IPS-20b (cell line): ENCODE results near the gene C16orf54.
"Not testable (repeated sequence)": the region's sequence is repeated elsewhere in the genome, so short reads cannot be mapped to it uniquely, and the experiment has no call there.

ENCODE experiments used
- H3K27ac ChIP-seq: one replicate; pipeline ENCODE4 v1.5.1; 2013; ENCODE audit warnings: low read length
- H3K27me3 ChIP-seq: 2 replicates; pipeline ENCODE4 v1.6.1; 2013; ENCODE audit warnings: mild to moderate bottlenecking, low read length, inconsistent platforms; ENCODE audit not compliant: insufficient read depth
- H3K36me3 ChIP-seq: 2 replicates; pipeline ENCODE4 v1.6.1; 2013; ENCODE audit warnings: low read depth, mild to moderate bottlenecking, inconsistent platforms, low read length, moderate library complexity; ENCODE audit not compliant: insufficient read depth
- H3K4me1 ChIP-seq: 2 replicates; pipeline ENCODE4 v1.6.1; 2013; ENCODE audit warnings: mild to moderate bottlenecking, control low read depth, inconsistent platforms, low read length, moderate library complexity; ENCODE audit not compliant: insufficient read depth
- H3K4me3 ChIP-seq: 2 replicates; pipeline ENCODE4 v1.5.1; 2013; ENCODE audit warnings: mild to moderate bottlenecking, low read length, inconsistent platforms
- H3K9ac ChIP-seq: 2 replicates; pipeline ENCODE4 v1.6.1; 2013; ENCODE audit warnings: low read depth, mild to moderate bottlenecking, inconsistent platforms, low read length, moderate library complexity
- H3K9me3 ChIP-seq: 2 replicates; pipeline ENCODE4 v1.6.1; 2013; ENCODE audit warnings: mild to moderate bottlenecking, low read depth, low read length, inconsistent platforms; ENCODE audit not compliant: insufficient read depth

C16orf54 gene

DNA sequence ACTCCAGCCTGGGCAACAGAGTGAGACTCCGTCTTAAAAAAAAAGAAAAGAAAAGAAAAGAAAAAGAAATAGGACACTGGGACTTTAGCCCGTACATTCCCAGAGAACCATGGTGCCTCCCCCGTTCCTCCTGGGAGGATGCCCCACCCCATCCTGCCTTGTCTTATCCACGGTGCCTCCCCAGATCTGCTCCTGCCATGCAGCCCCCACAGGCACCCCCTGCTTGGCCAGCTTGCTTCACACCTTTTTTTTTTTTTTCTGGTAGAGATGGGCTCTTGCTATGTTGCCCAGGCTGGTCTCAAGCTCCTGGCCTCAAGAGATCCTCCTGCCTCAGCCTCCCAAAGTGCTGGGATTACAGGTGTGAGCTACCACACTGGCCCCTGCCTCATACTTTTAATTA lies 728 bp upstream of the C16orf54 start:
- H3K9ac ChIP-seq, result not testable (repeated sequence)

DNA sequence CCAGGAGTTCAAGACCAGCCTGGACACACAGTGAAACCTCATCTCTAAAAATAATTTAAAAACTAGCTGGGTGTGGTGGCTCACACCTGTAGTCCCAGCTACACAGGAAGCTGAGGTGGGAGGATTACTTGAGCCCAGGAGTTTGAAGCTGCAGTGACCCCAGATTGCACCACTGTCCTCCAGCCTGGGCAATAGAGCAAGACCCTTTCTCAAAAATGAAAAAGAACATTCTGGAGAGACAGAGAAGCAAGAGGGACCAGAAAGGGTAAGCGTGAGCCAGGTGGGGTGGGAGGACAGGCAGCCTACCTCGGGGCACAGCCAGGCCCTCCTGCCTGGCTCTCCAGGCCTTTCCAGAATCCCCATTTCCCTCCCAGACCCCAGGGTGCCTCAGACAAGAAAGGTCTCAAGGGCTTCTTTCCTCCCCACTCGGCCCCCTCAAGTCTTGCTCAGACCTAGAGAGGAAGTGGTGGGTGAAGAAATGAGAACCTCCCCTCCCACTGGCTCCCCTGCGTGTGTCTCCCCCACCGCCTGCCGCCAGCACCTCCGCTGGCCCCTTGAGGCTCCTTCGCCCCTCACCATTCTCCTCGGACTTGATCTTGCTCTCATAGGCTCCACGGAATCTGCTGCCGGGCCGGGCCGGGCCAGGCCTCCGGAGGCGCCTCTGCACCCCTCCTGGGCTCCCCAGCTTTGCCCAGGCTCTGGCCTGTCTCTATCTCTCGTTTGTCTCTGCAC lies 503 bp downstream of the C16orf54 start:
- no peak overlapping the region for H3K9ac ChIP-seq
- H3K4me3 ChIP-seq, result no peak overlapping the region
- no peaks in the 10 kb centered on the region for H3K27me3 ChIP-seq
- H3K27ac ChIP-seq, result no peak overlapping the region
- no peaks in the 10 kb centered on the region for H3K9me3 ChIP-seq
- H3K36me3 ChIP-seq, result 0 out of 2 replicates have a peak, but pooled peaks cover under 1% of the 10 kb centered on the region
- H3K4me1 ChIP-seq, result no peaks in the 10 kb centered on the region

More for the DNA sequence above, 728 bp upstream of the C16orf54 start:
- not testable (repeated sequence) for H3K9me3 ChIP-seq, H3K27me3 ChIP-seq, H3K36me3 ChIP-seq, H3K4me3 ChIP-seq, H3K27ac ChIP-seq, H3K4me1 ChIP-seq

GRCh38 chr16:29744541-29745101 lies 1.2 kb downstream of the C16orf54 start:
- Histone ChIP-seq H3K4me1 (no peaks in the 10 kb centered on the region), H3K9ac (no peak overlapping the region), H3K27me3 (no peaks in the 10 kb centered on the region), H3K4me3 (no peak overlapping the region), H3K9me3 (no peaks in the 10 kb centered on the region), H3K27ac (no peak overlapping the region), H3K36me3 (peaks cover 7% of the 10 kb centered on the region; the same call in 1 of the 2 replicates)

- H3K4me3 ChIP-seq, result no peak overlapping the region
- H3K27me3 ChIP-seq, result no peaks in the 10 kb centered on the region
- H3K9ac ChIP-seq, result no peak overlapping the region
- peaks cover 10% of the 10 kb centered on the region; the same call in 1 of the 2 replicates for H3K36me3 ChIP-seq
- no peak overlapping the region for H3K27ac ChIP-seq
- H3K4me1 ChIP-seq, result no peaks in the 10 kb centered on the region
- no peaks in the 10 kb centered on the region for H3K9me3 ChIP-seq
Measured at GRCh38 chr16:29743827-29744531, 1.8 kb downstream of the C16orf54 start.

- Histone ChIP-seq H3K4me3 (no peak overlapping the region), H3K9ac (no peak overlapping the region), H3K27ac (no peak overlapping the region), H3K36me3 (peaks cover 15% of the 10 kb centered on the region; the same call in 1 of the 2 replicates), H3K9me3 (no peaks in the 10 kb centered on the region), H3K27me3 (no peaks in the 10 kb centered on the region), H3K4me1 (no peaks in the 10 kb centered on the region)
Measured at GRCh38 chr16:29743475-29743826, 2.3 kb downstream of the C16orf54 start.

DNA sequence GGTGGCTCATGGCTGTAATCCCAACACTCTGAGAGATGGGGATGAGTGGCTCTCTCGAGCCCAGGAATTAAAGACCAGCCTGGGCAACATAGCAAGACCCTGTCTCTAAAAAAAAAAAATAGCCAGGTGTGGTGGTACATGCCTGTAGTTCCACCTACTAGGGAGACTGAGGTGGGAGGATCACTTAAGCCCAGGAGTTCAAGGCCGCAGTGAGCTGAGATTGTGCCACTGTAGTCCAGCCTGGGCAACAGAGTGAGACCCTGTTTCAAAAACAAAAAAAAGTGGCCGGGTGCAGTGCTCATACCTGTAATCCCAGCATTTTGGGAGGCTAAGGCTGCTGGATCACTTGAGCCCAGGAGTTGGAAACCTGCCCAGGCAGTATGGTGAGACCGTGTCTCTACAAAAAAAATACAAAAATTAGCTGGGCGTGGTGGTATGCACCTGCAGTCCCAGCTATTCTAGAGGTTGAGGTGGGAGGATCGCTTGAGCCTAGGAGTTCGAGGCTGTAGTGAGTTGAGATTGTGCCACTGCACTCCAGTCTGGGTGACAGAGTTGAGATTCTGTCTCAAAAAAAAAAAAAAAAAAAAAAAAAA lies 3.0 kb downstream of the C16orf54 start:
- no peaks in the 10 kb centered on the region for H3K4me1 ChIP-seq
- H3K27ac ChIP-seq, result no peak overlapping the region

GRCh38 chr16:29740630-29741015 lies 5.2 kb downstream of the C16orf54 start:
- not testable (repeated sequence) for H3K9ac ChIP-seq, H3K9me3 ChIP-seq, H3K27ac ChIP-seq, H3K4me3 ChIP-seq, H3K4me1 ChIP-seq, H3K27me3 ChIP-seq
- H3K36me3 ChIP-seq, result peaks cover 40% of the 10 kb centered on the region

More for the DNA sequence above, 3.0 kb downstream of the C16orf54 start:
- H3K9ac ChIP-seq, result no peak overlapping the region
- H3K9me3 ChIP-seq, result no peaks in the 10 kb centered on the region
- H3K36me3 ChIP-seq, result peaks cover 22% of the 10 kb centered on the region
- H3K4me3 ChIP-seq, result no peak overlapping the region
- no peaks in the 10 kb centered on the region for H3K27me3 ChIP-seq

GRCh38 chr16:29739927-29740629 lies 5.7 kb downstream of the C16orf54 start:
- H3K4me3 ChIP-seq, H3K9ac ChIP-seq, H3K9me3 ChIP-seq, H3K27me3 ChIP-seq, H3K4me1 ChIP-seq, H3K27ac ChIP-seq: not testable (repeated sequence)
- H3K36me3 ChIP-seq, result peaks cover 44% of the 10 kb centered on the region

- H3K9ac ChIP-seq, result no peak overlapping the region
- no peak overlapping the region for H3K4me3 ChIP-seq
- H3K27me3 ChIP-seq, result no peaks in the 10 kb centered on the region
- H3K9me3 ChIP-seq, result no peaks in the 10 kb centered on the region
- H3K4me1 ChIP-seq, result no peaks in the 10 kb centered on the region
- H3K36me3 ChIP-seq, result peaks cover 60% of the 10 kb centered on the region
- H3K27ac ChIP-seq, result no peak overlapping the region
Measured at GRCh38 chr16:29738514-29738913, 7.3 kb downstream of the C16orf54 start.

- H3K36me3 ChIP-seq, result peaks cover 68% of the 10 kb centered on the region
Measured at GRCh38 chr16:29737713-29738112, 8.1 kb downstream of the C16orf54 start.

GRCh38 chr16:29736764-29737163 lies 9.0 kb downstream of the C16orf54 start:
- Histone ChIP-seq H3K9ac (no peak overlapping the region), H3K4me1 (no peaks in the 10 kb centered on the region), H3K27ac (no peak overlapping the region), H3K27me3 (no peaks in the 10 kb centered on the region), H3K9me3 (no peaks in the 10 kb centered on the region), H3K36me3 (peaks cover 78% of the 10 kb centered on the region), H3K4me3 (no peak overlapping the region)

More at GRCh38 chr16:29737713-29738112, 8.1 kb downstream of the C16orf54 start:
- H3K9ac ChIP-seq, result no peak overlapping the region
- no peak overlapping the region for H3K4me3 ChIP-seq
- H3K27ac ChIP-seq, result no peak overlapping the region
- H3K9me3 ChIP-seq, result no peaks in the 10 kb centered on the region
- no peaks in the 10 kb centered on the region for H3K27me3 ChIP-seq
- no peaks in the 10 kb centered on the region for H3K4me1 ChIP-seq
